ENCODE data around the gene THSD7B.
"Not testable (repeated sequence)": the region's sequence is repeated elsewhere in the genome, so short reads cannot be mapped to it uniquely, and the experiment has no call there.

THSD7B gene

GRCh38 chr2:137051778-137052398, 286.5 kb downstream of the THSD7B start:
- DNase-seq, result no peak

GRCh38 chr2:137056704-137057103, 291.4 kb downstream of the THSD7B start:
- no peak for DNase-seq

GRCh38 chr2:137076111-137076765, 310.9 kb downstream of the THSD7B start:
- not testable (repeated sequence) for DNase-seq

- no peak for DNase-seq
Measured at GRCh38 chr2:137091704-137092103, 326.4 kb downstream of the THSD7B start.

GRCh38 chr2:137093116-137093515, 327.8 kb downstream of the THSD7B start:
- no peak for DNase-seq

- no peak for DNase-seq
Measured at GRCh38 chr2:137096187-137096586, 330.8 kb downstream of the THSD7B start.

GRCh38 chr2:137096693-137097092, 331.3 kb downstream of the THSD7B start:
- DNase-seq, result no peak

GRCh38 chr2:137101814-137102213, 336.5 kb downstream of the THSD7B start:
- not testable (repeated sequence) for DNase-seq

- DNase-seq, result no peak
Measured at GRCh38 chr2:137107904-137108303, 342.6 kb downstream of the THSD7B start.

- no peak for DNase-seq
Measured at GRCh38 chr2:137111896-137112295, 346.6 kb downstream of the THSD7B start.

GRCh38 chr2:137115081-137115794, 349.9 kb downstream of the THSD7B start:
- no peak for DNase-seq

GRCh38 chr2:137115795-137116089, 350.4 kb downstream of the THSD7B start:
- no peak for DNase-seq

- DNase-seq, result no peak
Measured at GRCh38 chr2:137117385-137117784, 352.0 kb downstream of the THSD7B start.

GRCh38 chr2:137118140-137118539, 352.8 kb downstream of the THSD7B start:
- no peak for DNase-seq

GRCh38 chr2:137123226-137123625, 357.9 kb downstream of the THSD7B start:
- DNase-seq, result no peak

GRCh38 chr2:137133225-137133624, 367.9 kb downstream of the THSD7B start:
- no peak for DNase-seq

- no peak for DNase-seq
Measured at GRCh38 chr2:137138263-137138662, 372.9 kb downstream of the THSD7B start.

- DNase-seq, result no peak
Measured at GRCh38 chr2:137151731-137152130, 386.4 kb downstream of the THSD7B start.

- no peak for DNase-seq
Measured at GRCh38 chr2:137154946-137155345, 389.6 kb downstream of the THSD7B start.

- no peak for DNase-seq
Measured at GRCh38 chr2:137155356-137156104, 390.2 kb downstream of the THSD7B start.

GRCh38 chr2:137156221-137156844, 391.0 kb downstream of the THSD7B start:
- DNase-seq, result no peak

GRCh38 chr2:137157851-137158250, 392.5 kb downstream of the THSD7B start:
- no peak for DNase-seq

- no peak for DNase-seq
Measured at GRCh38 chr2:137161250-137161649, 395.9 kb downstream of the THSD7B start.

Measured in COR-L47 (cell line).